Vagina (tissue), 2 donors: Measurements from ENCODE around the gene MYO18A. TPM values are rescaled to one million over a fixed set of nuclear protein-coding genes. Genes with fewer than 3 reads are reported as not detected.

ENCODE experiments used
- DNase-seq, 2 donors: peaks; one replicate each; pipeline ENCODE4 v3.0.0-alpha.2; 2017; ENCODE audit errors: extremely low spot score in 2 of 2
- H3K27ac ChIP-seq: fragments of 200-600 bp; sonication (generic); one replicate; pipeline ENCODE4 v1.5.1; 2019
- H3K27me3 ChIP-seq: fragments of 200-600 bp; sonication (generic); one replicate; pipeline ENCODE4 v1.5.1; 2019
- H3K36me3 ChIP-seq, 2 donors: fragments of 200-600 bp; sonication (generic); one replicate each; pipeline ENCODE4 v1.5.1; 2017 to 2019
- H3K4me1 ChIP-seq: fragments of 200-600 bp; sonication (generic); one replicate; pipeline ENCODE4 v1.5.1; 2019
- H3K4me3 ChIP-seq, 2 donors: fragments of 200-600 bp; sonication (generic); 1 replicate in 1 of 2; 2 replicates in 1 of 2; pipeline ENCODE4 v1.5.1; 2016 to 2019
- H3K9me3 ChIP-seq: fragments of 200-600 bp; sonication (generic); one replicate; pipeline ENCODE4 v1.5.1; 2019
- CTCF ChIP-seq, 3 experiments: fragments of 450-650 bp in 2 of 3; fragments of 200-600 bp in 1 of 3; sonication (generic) in 1 of 3; IDR thresholded peaks; one replicate each; pipeline ENCODE4 v1.5.1; 2017 to 2019; ENCODE audit warnings: antibody characterized with exemption in 3 of 3, mild to moderate bottlenecking in 2 of 3, moderate library complexity in 2 of 3
- POLR2A ChIP-seq, 2 donors: fragments of 450-650 bp; IDR thresholded peaks; one replicate each; pipeline ENCODE4 v1.6.1; 2017; ENCODE audit warnings: antibody characterized with exemption in 2 of 2, mild to moderate bottlenecking in 2 of 2, moderate library complexity in 2 of 2
- POLR2AphosphoS5 ChIP-seq, 2 donors: sonication (generic); formaldehyde crosslinking; IDR thresholded peaks; one replicate each; pipeline ENCODE4 v1.9.0; 2017; ENCODE audit warnings: antibody characterized with exemption in 2 of 2, mild to moderate bottlenecking in 2 of 2, low read depth in 1 of 2; ENCODE audit not compliant: insufficient read depth in 1 of 2
- intact Hi-C: fragments of 100-400 bp; cut with DNase I; formaldehyde crosslinking; loops from one replicate; pipeline ENCODE4 v1.15.1; 2023
- total RNA-seq: library from RNA; depleted of rRNA; stranded (reverse); fragments of >200 nt; gene quantifications from one replicate; pipeline ENCODE4 v1.2.3, GENCODE V29; 2016

Gene MYO18A
- total RNA-seq, 1 donor from 2014 or later, result 70.7 TPM

GRCh38 chr17:29216856-29217255 is 36.7 kb upstream of the MYO18A start:
- Histone ChIP-seq H3K36me3 (no peaks in the 10 kb centered on the region), H3K9me3 (no peaks in the 10 kb centered on the region), H3K4me3 (no peak overlapping the region), H3K4me1 (peaks cover 8% of the 10 kb centered on the region), H3K27me3 (no peaks in the 10 kb centered on the region), H3K27ac (no peak overlapping the region)
- TF ChIP-seq CTCF (IDR thresholded peaks at IDR 0.05) (no peak), POLR2A (IDR thresholded peaks at IDR 0.05) (no peak), POLR2AphosphoS5 (IDR thresholded peaks at IDR 0.05; ENCODE audit: insufficient read depth in 1 of 2, low read depth in 1 of 2) (no peak)
- intact Hi-C loops, result no loop called here
- no peak for DNase-seq

- no peaks in the 10 kb centered on the region for H3K27me3 ChIP-seq
- no peak overlapping the region for H3K4me3 ChIP-seq
- no peaks in the 10 kb centered on the region for H3K36me3 ChIP-seq
- H3K9me3 ChIP-seq, result no peaks in the 10 kb centered on the region
- no peak for DNase-seq
- no peak overlapping the region for H3K27ac ChIP-seq
- TF ChIP-seq CTCF (IDR thresholded peaks at IDR 0.05) (no peak), POLR2AphosphoS5 (IDR thresholded peaks at IDR 0.05; ENCODE audit: insufficient read depth in 1 of 2, low read depth in 1 of 2) (no peak), POLR2A (IDR thresholded peaks at IDR 0.05) (no peak)
- peaks cover 8% of the 10 kb centered on the region for H3K4me1 ChIP-seq
- intact Hi-C loops, result no loop called here
These were observed 36.0 kb upstream of the MYO18A start for GRCh38 chr17:29216181-29216580.

- DNase-seq, result no peak
- intact Hi-C loops, result loop anchor here (1.0 kb wide), 1 partner anchor 74 kb away; no protein-coding TSS in a partner anchor
- Histone ChIP-seq H3K4me3 (no peak overlapping the region), H3K9me3 (no peaks in the 10 kb centered on the region), H3K4me1 (peaks cover 8% of the 10 kb centered on the region), H3K36me3 (no peaks in the 10 kb centered on the region), H3K27ac (no peak overlapping the region), H3K27me3 (no peaks in the 10 kb centered on the region)
- TF ChIP-seq CTCF (IDR thresholded peaks at IDR 0.05) (no peak), POLR2A (IDR thresholded peaks at IDR 0.05) (no peak), POLR2AphosphoS5 (IDR thresholded peaks at IDR 0.05; ENCODE audit: insufficient read depth in 1 of 2, low read depth in 1 of 2) (no peak)
These were observed 35.5 kb upstream of the MYO18A start for GRCh38 chr17:29215717-29216116.

- H3K27ac ChIP-seq, result no peak overlapping the region
- H3K4me1 ChIP-seq, result peaks cover 8% of the 10 kb centered on the region
- intact Hi-C loops, result loop anchor here (1.0 kb wide), 1 partner anchor 74 kb away; no protein-coding TSS in a partner anchor
- no peak overlapping the region for H3K4me3 ChIP-seq
- no peaks in the 10 kb centered on the region for H3K9me3 ChIP-seq
- TF ChIP-seq POLR2AphosphoS5 (IDR thresholded peaks at IDR 0.05; ENCODE audit: insufficient read depth in 1 of 2, low read depth in 1 of 2), result no peak
- no peak for TF ChIP-seq CTCF (IDR thresholded peaks at IDR 0.05)
- TF ChIP-seq POLR2A (IDR thresholded peaks at IDR 0.05), result no peak
- H3K27me3 ChIP-seq, result no peaks in the 10 kb centered on the region
- DNase-seq, result no peak
- no peaks in the 10 kb centered on the region for H3K36me3 ChIP-seq
These were observed 35.0 kb upstream of the MYO18A start for GRCh38 chr17:29215174-29215573.

- Histone ChIP-seq H3K27me3 (no peaks in the 10 kb centered on the region), H3K9me3 (no peaks in the 10 kb centered on the region), H3K27ac (no peak overlapping the region), H3K4me1 (peaks cover 4% of the 10 kb centered on the region), H3K36me3 (no peaks in the 10 kb centered on the region), H3K4me3 (no peak overlapping the region)
- no peak for DNase-seq
- intact Hi-C loops, result loop anchor here (1.0 kb wide), 1 partner anchor 73 kb away; no protein-coding TSS in a partner anchor
- TF ChIP-seq POLR2AphosphoS5 (IDR thresholded peaks at IDR 0.05; ENCODE audit: insufficient read depth in 1 of 2, low read depth in 1 of 2) (no peak), POLR2A (IDR thresholded peaks at IDR 0.05) (no peak), CTCF (IDR thresholded peaks at IDR 0.05) (no peak)
These were observed 34.3 kb upstream of the MYO18A start for GRCh38 chr17:29214215-29215146.
